Trophoblast cell (in vitro differentiated cells and primary cell): ENCODE results near the gene MEGF6. TPM values are rescaled to one million over a fixed set of nuclear protein-coding genes. Genes with fewer than 3 reads are reported as not detected.
A peak's percentile ranks its signal among the peaks of the same experiment; 100 is the strongest.

Source experiments
- DNase-seq, 2 donors: peaks; one replicate each; pipeline ENCODE4 v3.0.0-alpha.2; 2016
- H2AFZ ChIP-seq: 2 replicates; pipeline ENCODE4 v1.6.1; 2013; ENCODE audit warnings: low read length, moderate library complexity, mild to moderate bottlenecking; ENCODE audit not compliant: insufficient read depth, poor library complexity
- H2AK5ac ChIP-seq: 2 replicates; pipeline ENCODE4 v1.6.1; 2013; ENCODE audit warnings: mild to moderate bottlenecking, low read length
- H2BK120ac ChIP-seq: 2 replicates; pipeline ENCODE4 v1.6.1; 2013; ENCODE audit warnings: low read length, mild to moderate bottlenecking, moderate library complexity; ENCODE audit not compliant: insufficient read depth, poor library complexity
- H2BK12ac ChIP-seq: 2 replicates; pipeline ENCODE4 v1.6.1; 2013; ENCODE audit warnings: mild to moderate bottlenecking, low read length, moderate library complexity
- H2BK5ac ChIP-seq: 2 replicates; pipeline ENCODE4 v1.6.1; 2013; ENCODE audit warnings: low read length, low read depth, moderate library complexity, mild to moderate bottlenecking; ENCODE audit not compliant: poor library complexity
- H3K14ac ChIP-seq: 2 replicates; pipeline ENCODE4 v1.6.1; 2013; ENCODE audit warnings: mild to moderate bottlenecking, low read length
- H3K18ac ChIP-seq: 2 replicates; pipeline ENCODE4 v1.6.1; 2013; ENCODE audit warnings: mild to moderate bottlenecking, low read length
- H3K23ac ChIP-seq: 2 replicates; pipeline ENCODE4 v1.6.1; 2013; ENCODE audit warnings: low read length
- H3K27ac ChIP-seq: 2 replicates; pipeline ENCODE4 v1.5.1; 2013; ENCODE audit warnings: low read depth, mild to moderate bottlenecking, inconsistent platforms, low read length, moderate library complexity
- H3K27me3 ChIP-seq: 2 replicates; pipeline ENCODE4 v1.6.1; 2013; ENCODE audit warnings: inconsistent platforms, mild to moderate bottlenecking, low read length, moderate library complexity; ENCODE audit not compliant: insufficient read depth
- H3K36me3 ChIP-seq, 2 experiments: 1 replicate in 1 of 2; 2 replicates in 1 of 2; pipeline ENCODE4 v1.6.1; 2013; ENCODE audit warnings: low read length in 2 of 2, mild to moderate bottlenecking in 2 of 2, moderate library complexity in 1 of 2; ENCODE audit not compliant: insufficient read depth in 2 of 2, control insufficient read depth in 1 of 2
- H3K4ac ChIP-seq: 2 replicates; pipeline ENCODE4 v1.6.1; 2013; ENCODE audit warnings: low read depth, mild to moderate bottlenecking, low read length, moderate library complexity
- H3K4me1 ChIP-seq, 2 experiments: 1 replicate in 1 of 2; 2 replicates in 1 of 2; pipeline ENCODE4 v1.6.1; 2013; ENCODE audit warnings: low read length in 2 of 2, mild to moderate bottlenecking in 2 of 2, moderate library complexity in 1 of 2; ENCODE audit not compliant: insufficient read depth in 2 of 2, control insufficient read depth in 1 of 2
- H3K4me2 ChIP-seq: 2 replicates; pipeline ENCODE4 v1.6.1; 2013; ENCODE audit warnings: inconsistent platforms, mild to moderate bottlenecking, low read length, moderate library complexity
- H3K4me3 ChIP-seq: 2 replicates; pipeline ENCODE4 v1.5.1; 2013; ENCODE audit warnings: mild to moderate bottlenecking, low read depth, low read length, inconsistent platforms
- H3K79me1 ChIP-seq: one replicate; pipeline ENCODE4 v1.6.1; 2013; ENCODE audit warnings: low read length
- H3K79me2 ChIP-seq: 2 replicates; pipeline ENCODE4 v1.6.1; 2013; ENCODE audit warnings: low read length, mild to moderate bottlenecking; ENCODE audit not compliant: control insufficient read depth, insufficient read depth, poor library complexity
- H3K9ac ChIP-seq: 2 replicates; pipeline ENCODE4 v1.6.1; 2013; ENCODE audit warnings: mild to moderate bottlenecking, low read length
- H3K9me3 ChIP-seq: 2 replicates; pipeline ENCODE4 v1.6.1; 2013; ENCODE audit warnings: low read depth, mild to moderate bottlenecking, control low read depth, inconsistent platforms, low read length; ENCODE audit not compliant: insufficient read depth
- H4K12ac ChIP-seq: 2 replicates; pipeline ENCODE4 v1.6.1; 2013; ENCODE audit warnings: low read depth, mild to moderate bottlenecking, low read length, moderate library complexity
- H4K8ac ChIP-seq: 2 replicates; pipeline ENCODE4 v1.6.1; 2013; ENCODE audit warnings: low read depth, mild to moderate bottlenecking, low read length, moderate library complexity
- H4K91ac ChIP-seq: one replicate; pipeline ENCODE4 v1.6.1; 2013; ENCODE audit warnings: low read depth, mild to moderate bottlenecking, low read length, moderate library complexity
- WGBS: extraction: QIAGEN DNeasy Blood & Tissue Kit; methylation state at CpG from one replicate; pipeline ENCODE4 v1.1.7; 2013; ENCODE audit warnings: missing lambda C conversion rate; ENCODE audit not compliant: insufficient read length, insufficient coverage; ENCODE audit errors: extremely low coverage; 5-methylcytosine and 5-hydroxymethylcytosine counted together
- polyA plus RNA-seq: library from polyadenylated mRNA; stranded (reverse); fragments of 200-250 nt; gene quantifications from 2 replicates; pipeline ENCODE4 v1.2.3, GENCODE V29; 2013

Gene MEGF6
- 11.3 and 12.1 TPM in 2 replicates for polyA plus RNA-seq

GRCh38 chr1:3611170-3612019, at the start of gene MEGF6:
Gene MEGF6, minus strand, starts transcription at chr1:3611508. Its CDS starts 240 bp downstream, at chr1:3611268.
- Histone ChIP-seq H4K91ac (no peak within 1 kb of the TSS), H3K14ac (no peak within 1 kb of the TSS), H2BK5ac (no peak within 1 kb of the TSS), H2AK5ac (peak within 1 kb of the TSS; percentile 12), H3K4ac (no peak within 1 kb of the TSS), H3K9ac (no peak within 1 kb of the TSS), H3K23ac (no peak within 1 kb of the TSS), H3K4me3 (peak within 1 kb of the TSS; percentile 39), H3K4me1 (peaks cover 19% of the 10 kb centered on the region in 2 experiments), H3K18ac (no peak within 1 kb of the TSS), H2BK120ac (no peak within 1 kb of the TSS), H3K36me3 (no peaks in the 10 kb centered on the region), H4K8ac (no peak within 1 kb of the TSS), H3K27ac (no peak within 1 kb of the TSS), H2AFZ (peak within 1 kb of the TSS; percentile 53), H3K79me1 (no peaks in the 10 kb centered on the region), H2BK12ac (peak within 1 kb of the TSS; percentile 14), H3K9me3 (no peaks in the 10 kb centered on the region), H3K79me2 (no peaks in the 10 kb centered on the region), H4K12ac (no peak within 1 kb of the TSS), H3K27me3 (peaks cover 11% of the 10 kb centered on the region), H3K4me2 (peak within 1 kb of the TSS; percentile 77)
- no CpG with 5 or more reads among the region's 87 CpGs for WGBS
- DNase-seq: peak in 1 of 2 donors; percentile 17

- Histone ChIP-seq H3K4me2 (no peak overlapping the region), H3K9ac (no peak overlapping the region)
Observed at GRCh38 chr1:3660704-3661103, 49.4 kb upstream of the MEGF6 start.

GRCh38 chr1:3659093-3659492, 47.8 kb upstream of the MEGF6 start:
- H3K14ac ChIP-seq: no peak overlapping the region
- no peak overlapping the region for H2BK120ac ChIP-seq
- H2BK12ac ChIP-seq: no peak overlapping the region
- DNase-seq: no peak
- no peak overlapping the region for H2AK5ac ChIP-seq
- H3K79me1 ChIP-seq: no peaks in the 10 kb centered on the region
- no peak overlapping the region for H4K91ac ChIP-seq
- H4K8ac ChIP-seq: no peak overlapping the region
- no peak overlapping the region for H3K4me2 ChIP-seq
- no peak overlapping the region for H3K18ac ChIP-seq
- no peak overlapping the region for H4K12ac ChIP-seq
- no peak overlapping the region for H3K9ac ChIP-seq
- no peak overlapping the region for H2AFZ ChIP-seq
- H3K27me3 ChIP-seq: peaks cover 9% of the 10 kb centered on the region
- no peak overlapping the region for H2BK5ac ChIP-seq
- no peaks in the 10 kb centered on the region for H3K79me2 ChIP-seq
- no peak overlapping the region for H3K27ac ChIP-seq
- no CpG with 5 or more reads among the region's 15 CpGs for WGBS
- no peak overlapping the region for H3K4ac ChIP-seq
- H3K9me3 ChIP-seq: no peaks in the 10 kb centered on the region
- H3K36me3 ChIP-seq: no peaks in the 10 kb centered on the region
- H3K4me1 ChIP-seq: no peaks in the 10 kb centered on the region
- H3K4me3 ChIP-seq: no peak overlapping the region
- H3K23ac ChIP-seq: no peak overlapping the region

More at GRCh38 chr1:3660704-3661103, 49.4 kb upstream of the MEGF6 start:
- Histone ChIP-seq H3K18ac (no peak overlapping the region), H3K79me1 (no peaks in the 10 kb centered on the region), H3K23ac (no peak overlapping the region), H3K79me2 (no peaks in the 10 kb centered on the region), H3K27ac (no peak overlapping the region), H3K4me1 (no peaks in the 10 kb centered on the region), H3K14ac (no peak overlapping the region), H3K27me3 (peaks cover under 1% of the 10 kb centered on the region), H2BK120ac (no peak overlapping the region), H3K36me3 (no peaks in the 10 kb centered on the region), H4K91ac (no peak overlapping the region), H3K4ac (no peak overlapping the region), H3K4me3 (no peak overlapping the region), H4K8ac (no peak overlapping the region), H2BK5ac (no peak overlapping the region), H4K12ac (no peak overlapping the region), H2BK12ac (no peak overlapping the region), H2AFZ (no peak overlapping the region), H3K9me3 (no peaks in the 10 kb centered on the region), H2AK5ac (no peak overlapping the region)
- DNase-seq: no peak
- WGBS: no CpG with 5 or more reads among the region's 2 CpGs

- Histone ChIP-seq H3K4ac (no peak overlapping the region), H3K27ac (no peak overlapping the region), H3K27me3 (peaks cover 16% of the 10 kb centered on the region), H3K79me1 (no peaks in the 10 kb centered on the region), H2AK5ac (no peak overlapping the region), H3K23ac (no peak overlapping the region), H3K4me3 (no peak overlapping the region), H3K36me3 (no peaks in the 10 kb centered on the region), H3K79me2 (no peaks in the 10 kb centered on the region), H2BK5ac (no peak overlapping the region), H3K9ac (no peak overlapping the region), H3K4me2 (no peak overlapping the region), H2AFZ (no peak overlapping the region), H4K91ac (no peak overlapping the region), H2BK12ac (no peak overlapping the region), H2BK120ac (no peak overlapping the region), H4K12ac (no peak overlapping the region), H3K4me1 (no peaks in the 10 kb centered on the region), H3K9me3 (peaks cover under 1% of the 10 kb centered on the region), H4K8ac (no peak overlapping the region), H3K18ac (no peak overlapping the region), H3K14ac (no peak overlapping the region)
- WGBS: no CpG with 5 or more reads among the region's 14 CpGs
- no peak for DNase-seq
Observed at GRCh38 chr1:3658231-3658615, 46.9 kb upstream of the MEGF6 start.
